Activated naive CD4-positive, alpha-beta T cell treated with Interleukin-2 at 50 U/mL for 16 hours (primary cell): ENCODE results near the gene STRN4.
A peak's percentile ranks its signal among the peaks of the same experiment; 100 is the strongest.

Source experiments
- DNase-seq: peaks from one replicate; pipeline ENCODE4 v3.0.0-alpha.2; 2020

Gene STRN4

GRCh38 chr19:46704379-46705076 is 41.7 kb downstream of the STRN4 start:
- peak; percentile 88 for DNase-seq

- no peak for DNase-seq
These were observed 45.5 kb downstream of the STRN4 start for GRCh38 chr19:46700704-46701103.

GRCh38 chr19:46698395-46699321 is 47.6 kb downstream of the STRN4 start:
- no peak for DNase-seq

GRCh38 chr19:46697204-46697960 is 48.9 kb downstream of the STRN4 start:
- no peak for DNase-seq

DNA sequence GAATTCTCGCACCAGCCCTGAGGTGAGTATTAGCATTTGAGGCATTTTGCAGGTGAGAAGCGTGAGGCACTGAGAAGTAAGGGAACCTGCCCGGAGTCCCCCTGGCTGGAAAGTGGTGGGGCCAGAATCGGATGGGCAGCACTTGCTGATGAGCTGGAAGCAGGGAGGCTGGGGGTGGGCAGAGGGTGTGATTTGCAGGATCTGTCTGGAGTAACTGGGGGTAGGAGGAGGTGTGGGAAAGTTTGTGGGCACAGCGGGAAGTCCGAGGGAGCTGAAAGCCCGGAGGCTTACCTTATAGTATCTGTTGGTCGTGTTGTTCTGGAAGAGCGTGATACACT is 49.4 kb downstream of the STRN4 start:
- DNase-seq: no peak

GRCh38 chr19:46696052-46696451 is 50.2 kb downstream of the STRN4 start:
- no peak for DNase-seq

DNA sequence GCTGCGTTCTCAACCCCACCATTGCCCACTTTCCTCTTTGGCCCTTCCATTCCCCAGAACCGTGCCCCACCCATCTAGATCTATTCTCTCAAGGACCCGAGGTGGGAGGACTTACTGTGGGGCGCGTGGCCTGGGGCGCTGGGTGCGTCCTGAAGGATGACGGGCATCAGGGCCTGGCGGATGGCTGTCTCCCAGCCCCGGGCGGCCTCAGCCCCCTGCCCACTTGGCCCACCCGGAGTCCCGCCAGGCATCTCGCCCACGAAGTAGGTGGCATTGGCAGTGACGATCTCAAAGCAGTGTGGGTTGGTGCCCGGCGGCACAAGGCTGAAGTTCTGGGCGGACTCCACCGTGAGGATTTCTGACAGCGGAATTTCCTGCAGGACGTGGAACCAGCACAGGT is 52.5 kb downstream of the STRN4 start:
- no peak for DNase-seq

GRCh38 chr19:46692918-46693722 is 53.1 kb downstream of the STRN4 start:
- no peak for DNase-seq

DNA sequence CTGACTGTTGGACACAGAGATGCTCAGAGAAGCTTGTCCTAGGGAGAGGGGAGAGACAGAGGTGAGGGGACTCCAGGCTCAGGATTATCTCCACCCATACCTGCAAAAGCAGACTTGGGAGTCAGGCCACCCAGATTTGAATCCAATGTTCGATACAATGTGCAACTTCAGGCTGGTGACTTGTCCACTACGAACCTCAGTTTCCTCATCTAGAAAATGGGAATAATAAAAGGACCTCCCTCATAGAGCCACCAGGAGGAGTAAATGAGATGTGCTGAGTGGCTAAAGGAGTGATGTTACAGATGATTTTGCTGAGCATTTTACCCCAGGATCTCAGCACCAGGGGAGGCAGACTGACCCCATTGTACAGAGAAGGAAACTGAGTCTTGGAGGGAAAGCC is 54.3 kb downstream of the STRN4 start:
- DNase-seq: no peak

DNA sequence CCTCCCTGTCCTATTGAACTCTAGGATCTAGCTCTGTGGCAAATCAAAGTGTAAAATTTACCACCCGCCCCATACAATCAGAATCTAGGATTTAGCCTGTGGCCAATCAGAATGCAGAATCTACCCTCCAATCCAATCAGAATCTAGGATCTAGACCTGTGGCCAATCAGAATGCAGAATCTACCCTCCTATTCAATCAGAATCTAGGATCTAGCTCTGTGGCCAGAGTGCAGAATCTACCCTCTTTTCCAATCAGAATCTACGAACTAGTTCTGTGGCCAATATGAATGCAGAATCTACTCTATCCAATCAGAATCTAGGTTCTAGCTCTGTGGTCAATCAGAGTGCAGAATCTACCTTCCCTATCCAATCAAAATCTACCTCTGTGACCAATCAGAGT is 55.1 kb downstream of the STRN4 start:
- DNase-seq: no peak

GRCh38 chr19:46689358-46689757 is 56.9 kb downstream of the STRN4 start:
- no peak for DNase-seq

DNA sequence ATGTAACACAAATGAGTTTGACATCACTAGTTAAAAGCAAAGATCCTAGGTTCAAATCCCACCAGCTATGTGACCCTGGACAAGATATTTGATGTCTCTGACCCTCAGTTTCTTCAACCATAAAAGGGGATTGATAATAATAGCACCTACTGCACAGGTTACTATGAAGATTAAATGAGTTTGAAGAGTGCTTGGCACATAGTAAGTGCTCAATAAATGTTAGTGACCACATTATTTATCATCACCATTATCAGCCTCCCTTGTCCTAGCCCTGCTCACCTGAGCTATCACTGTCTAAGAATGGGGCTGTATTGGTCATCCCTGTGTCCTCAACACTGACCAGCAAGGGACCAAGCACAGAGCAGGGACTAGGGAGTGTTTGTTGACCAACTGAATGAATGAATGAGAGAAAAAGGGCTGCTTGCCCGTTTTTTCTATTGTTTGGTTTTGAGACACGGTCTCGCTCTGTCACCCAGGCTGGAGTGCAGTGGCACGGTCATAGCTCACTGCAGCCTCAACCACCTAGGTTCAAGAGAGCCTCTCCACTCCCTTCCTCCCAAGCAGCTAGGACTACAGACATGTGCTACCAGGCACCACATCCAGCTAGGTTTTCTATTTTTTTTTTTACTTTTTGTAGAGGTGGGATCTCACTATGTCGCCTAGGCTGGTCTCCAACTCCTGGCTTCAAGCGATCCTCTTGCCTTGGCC is 58.7 kb downstream of the STRN4 start:
- no peak for DNase-seq

DNA sequence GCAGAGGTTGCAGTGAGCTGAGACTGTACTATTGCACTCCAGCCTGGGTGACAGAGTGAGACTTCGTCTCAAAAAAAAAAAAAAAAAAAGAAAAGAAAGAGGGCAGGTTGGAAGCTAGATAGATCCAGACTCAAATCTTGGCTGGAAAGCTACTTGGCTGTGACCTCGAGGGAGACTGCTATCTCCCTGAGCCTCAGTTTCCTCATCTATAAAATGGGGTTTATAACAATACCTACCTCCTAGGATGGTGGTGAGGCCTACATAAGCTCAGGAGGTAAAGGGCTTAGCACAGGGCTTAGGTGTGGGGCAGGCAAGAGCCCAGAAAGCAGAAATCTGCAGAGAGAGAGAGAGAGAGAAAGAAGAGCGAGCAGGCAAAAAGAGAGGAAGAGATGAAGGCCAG is 61.1 kb downstream of the STRN4 start:
- no peak for DNase-seq

GRCh38 chr19:46678110-46678732 is 68.0 kb downstream of the STRN4 start:
- peak; percentile 57 for DNase-seq

- DNase-seq: no peak
These were observed 71.7 kb downstream of the STRN4 start for GRCh38 chr19:46674416-46675178.

GRCh38 chr19:46670813-46671212 is 75.4 kb downstream of the STRN4 start:
- no peak for DNase-seq
